GM12801 (cell line): ENCODE data around the gene MEFV.

Experiments
- TF ChIP-seq, protein P1 (sequence below): IDR thresholded peaks from one replicate; pipeline ENCODE4 v1.5.1; 2011; ENCODE audit warnings: control low read depth; ENCODE audit not compliant: insufficient read length; ENCODE audit errors: extremely low read depth

Gene MEFV

DNA sequence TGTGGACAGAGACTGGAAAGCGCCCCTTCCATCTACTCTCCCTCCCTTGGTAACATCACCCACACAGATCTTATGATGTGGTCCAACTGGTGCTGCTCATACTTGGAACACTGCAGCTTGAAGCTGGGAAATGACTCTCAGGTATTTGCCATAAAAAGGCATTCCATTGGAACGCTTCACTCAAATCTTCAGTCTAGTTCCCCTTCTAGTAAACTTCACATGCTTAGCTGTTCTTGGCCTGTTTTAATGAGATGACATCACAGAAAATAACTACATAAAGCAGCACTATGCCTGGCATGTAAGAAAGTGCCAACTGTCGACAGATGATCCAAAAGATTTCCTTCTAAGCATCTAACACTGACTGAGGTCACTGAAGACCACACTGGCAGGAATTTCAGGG, 36.2 kb upstream of the MEFV start:
- TF ChIP-seq, protein P1, sequence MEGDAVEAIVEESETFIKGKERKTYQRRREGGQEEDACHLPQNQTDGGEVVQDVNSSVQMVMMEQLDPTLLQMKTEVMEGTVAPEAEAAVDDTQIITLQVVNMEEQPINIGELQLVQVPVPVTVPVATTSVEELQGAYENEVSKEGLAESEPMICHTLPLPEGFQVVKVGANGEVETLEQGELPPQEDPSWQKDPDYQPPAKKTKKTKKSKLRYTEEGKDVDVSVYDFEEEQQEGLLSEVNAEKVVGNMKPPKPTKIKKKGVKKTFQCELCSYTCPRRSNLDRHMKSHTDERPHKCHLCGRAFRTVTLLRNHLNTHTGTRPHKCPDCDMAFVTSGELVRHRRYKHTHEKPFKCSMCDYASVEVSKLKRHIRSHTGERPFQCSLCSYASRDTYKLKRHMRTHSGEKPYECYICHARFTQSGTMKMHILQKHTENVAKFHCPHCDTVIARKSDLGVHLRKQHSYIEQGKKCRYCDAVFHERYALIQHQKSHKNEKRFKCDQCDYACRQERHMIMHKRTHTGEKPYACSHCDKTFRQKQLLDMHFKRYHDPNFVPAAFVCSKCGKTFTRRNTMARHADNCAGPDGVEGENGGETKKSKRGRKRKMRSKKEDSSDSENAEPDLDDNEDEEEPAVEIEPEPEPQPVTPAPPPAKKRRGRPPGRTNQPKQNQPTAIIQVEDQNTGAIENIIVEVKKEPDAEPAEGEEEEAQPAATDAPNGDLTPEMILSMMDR, result no peak

DNA sequence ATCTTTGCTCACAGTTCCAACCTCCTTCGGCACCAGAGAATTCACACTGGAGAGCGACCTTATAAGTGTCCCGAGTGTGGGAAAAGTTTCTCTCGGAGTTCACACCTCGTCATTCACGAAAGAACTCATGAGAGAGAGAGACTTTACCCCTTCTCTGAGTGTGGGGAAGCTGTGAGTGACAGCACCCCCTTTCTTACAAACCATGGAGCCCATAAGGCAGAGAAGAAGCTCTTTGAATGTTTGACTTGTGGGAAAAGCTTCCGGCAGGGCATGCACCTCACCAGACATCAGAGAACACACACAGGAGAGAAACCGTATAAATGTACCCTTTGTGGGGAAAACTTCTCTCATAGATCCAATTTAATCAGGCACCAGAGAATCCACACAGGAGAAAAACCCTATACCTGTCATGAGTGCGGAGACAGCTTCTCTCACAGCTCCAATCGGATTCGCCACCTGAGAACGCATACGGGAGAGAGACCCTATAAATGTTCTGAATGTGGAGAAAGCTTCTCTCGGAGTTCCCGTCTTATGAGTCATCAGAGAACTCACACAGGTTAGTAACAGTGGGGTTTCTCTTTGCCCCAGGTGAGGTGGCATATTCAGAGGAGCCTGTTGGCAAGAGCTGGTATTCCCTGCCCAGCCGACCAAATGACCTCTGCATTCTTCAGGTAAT, 33.7 kb upstream of the MEFV start:
- TF ChIP-seq, protein P1, result no peak

DNA sequence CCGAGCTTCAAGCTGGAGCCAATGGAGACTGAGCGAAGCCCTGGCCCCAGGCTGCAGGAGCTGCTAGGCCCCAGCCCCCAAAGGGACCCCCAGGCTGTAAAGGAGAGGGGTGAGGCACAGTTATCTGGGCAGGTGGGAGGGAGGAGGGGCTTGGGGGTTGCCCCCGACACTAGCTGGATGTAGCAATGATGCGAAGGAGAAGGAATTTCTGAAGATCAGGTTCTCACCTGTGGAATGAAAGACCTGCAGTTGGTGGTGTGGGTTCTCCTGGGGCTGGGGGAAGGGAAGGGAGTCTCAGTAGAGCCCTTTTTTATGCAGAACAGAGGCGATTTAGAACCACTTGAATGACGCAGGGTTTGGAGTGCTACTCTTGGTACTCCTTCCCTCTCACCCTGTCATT, 28.7 kb upstream of the MEFV start:
- TF ChIP-seq, protein P1, result no peak

DNA sequence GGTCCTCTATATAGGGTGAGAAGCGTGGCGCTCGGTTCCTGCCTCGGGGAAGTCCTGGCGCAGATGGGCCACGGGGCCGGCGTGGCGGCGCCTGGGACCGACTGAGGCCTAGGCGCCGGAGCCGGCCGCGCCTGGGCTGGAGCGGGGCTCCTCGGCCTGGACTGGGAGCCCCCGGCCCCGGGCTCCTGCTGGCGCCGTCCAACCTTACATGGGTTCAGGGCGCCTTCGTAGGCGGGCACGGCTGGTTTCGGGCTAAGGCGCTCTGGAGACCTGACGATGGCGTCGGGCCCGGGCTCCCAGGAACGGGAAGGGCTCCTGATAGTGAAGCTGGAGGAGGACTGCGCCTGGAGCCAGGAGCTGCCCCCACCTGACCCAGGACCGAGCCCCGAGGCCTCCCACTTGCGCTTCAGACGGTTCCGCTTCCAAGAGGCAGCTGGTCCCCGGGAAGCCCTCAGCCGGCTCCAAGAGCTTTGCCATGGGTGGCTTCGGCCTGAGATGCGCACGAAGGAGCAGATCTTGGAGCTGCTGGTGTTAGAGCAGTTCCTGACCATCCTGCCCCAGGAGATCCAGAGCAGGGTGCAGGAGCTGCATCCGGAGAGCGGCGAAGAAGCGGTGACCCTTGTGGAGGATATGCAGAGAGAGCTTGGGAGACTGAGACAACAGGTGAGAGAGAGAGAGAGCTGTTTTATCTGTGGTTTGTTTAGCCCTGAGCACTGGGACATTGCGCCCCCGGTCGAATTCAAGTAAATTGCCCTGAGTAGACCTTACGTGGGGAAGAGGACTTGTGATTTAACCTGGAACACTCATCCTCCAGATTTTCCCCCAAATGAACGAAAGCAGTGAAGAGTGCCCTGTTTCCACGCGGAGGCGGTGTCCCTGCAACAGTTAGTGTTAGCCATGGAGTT, 27.4 kb upstream of the MEFV start:
- TF ChIP-seq, protein P1, result no peak

DNA sequence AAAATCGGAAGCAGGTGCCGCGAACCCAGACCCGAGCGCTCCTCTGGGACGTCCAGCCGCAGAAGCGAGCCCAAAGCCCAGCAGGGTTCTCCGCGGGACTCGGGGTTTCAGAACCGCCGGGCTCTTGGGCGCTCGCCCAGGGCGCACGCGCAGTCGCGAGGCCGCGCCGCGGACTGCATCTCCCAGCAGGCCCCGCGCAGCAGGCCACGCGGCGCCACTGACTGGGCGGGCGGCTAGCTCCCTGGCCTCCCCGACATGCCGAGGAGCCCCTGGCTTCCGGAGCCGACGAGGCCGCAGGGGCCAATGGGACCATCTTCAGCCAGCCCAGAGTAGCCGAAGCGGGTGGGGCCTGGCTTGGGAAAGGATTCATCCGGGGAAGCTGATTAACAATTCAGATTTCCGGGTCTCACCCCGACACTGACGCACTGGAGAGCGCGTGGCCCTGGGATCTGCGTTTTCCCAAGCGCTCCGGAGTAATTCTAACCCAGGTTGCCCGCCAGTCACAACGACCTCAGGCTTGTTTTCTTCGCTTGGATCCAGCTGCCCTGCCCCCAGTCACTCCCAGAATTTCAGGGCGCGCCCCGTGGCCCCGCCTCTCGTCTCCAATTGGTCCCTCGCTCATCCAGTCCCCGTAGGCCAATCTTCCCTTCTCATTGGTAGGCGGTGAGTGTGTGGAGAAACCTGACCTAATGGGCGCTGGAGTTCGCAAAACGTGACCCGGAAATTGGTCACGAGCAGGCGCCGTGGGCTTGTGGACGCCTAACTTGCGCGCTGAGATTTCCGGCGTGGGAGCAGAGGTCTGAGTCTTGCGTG, 26.5 kb upstream of the MEFV start, which contains the start of gene ZNF263:
Gene ZNF263, plus strand, starts transcription at position 762 of the 813 bp plus-strand sequence. CDS start 328 bp downstream, outside the sequence.
- TF ChIP-seq, protein P1, result no peak

DNA sequence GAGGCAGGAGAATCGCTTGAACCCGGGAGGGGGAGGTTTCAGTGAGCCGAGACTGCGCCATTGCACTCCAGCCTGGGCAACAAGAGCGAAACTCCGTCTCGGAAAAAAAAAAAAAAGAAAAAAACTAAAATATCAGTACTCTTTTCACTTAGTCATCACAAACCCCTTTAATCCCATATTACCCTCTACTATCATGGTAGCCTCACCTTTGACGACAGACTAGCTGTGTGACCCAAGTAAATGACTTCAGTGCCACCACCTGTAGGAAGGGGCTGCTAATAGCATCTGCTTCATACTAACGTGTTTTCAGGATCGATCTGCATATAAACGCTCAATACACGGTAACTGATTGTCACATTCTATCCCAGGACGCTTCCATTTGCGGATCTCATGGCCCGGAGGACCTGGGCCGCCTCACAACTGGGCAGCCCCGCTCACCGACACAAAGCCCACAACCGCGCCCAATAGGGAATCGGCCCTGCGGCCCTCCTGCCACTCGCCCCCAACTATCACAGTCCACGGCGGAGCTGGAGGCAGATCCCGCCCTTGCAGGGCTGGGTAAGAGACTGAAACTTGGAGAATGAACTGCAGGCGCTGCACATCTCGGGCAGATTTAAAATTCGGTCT, 25.8 kb upstream of the MEFV start:
- TF ChIP-seq, protein P1, result no peak
